ENCODE measurements around the gene NOP53.
"Not testable (repeated sequence)": the region's sequence is repeated elsewhere in the genome, so short reads cannot be mapped to it uniquely, and the experiment has no call there.

Gene NOP53

DNA sequence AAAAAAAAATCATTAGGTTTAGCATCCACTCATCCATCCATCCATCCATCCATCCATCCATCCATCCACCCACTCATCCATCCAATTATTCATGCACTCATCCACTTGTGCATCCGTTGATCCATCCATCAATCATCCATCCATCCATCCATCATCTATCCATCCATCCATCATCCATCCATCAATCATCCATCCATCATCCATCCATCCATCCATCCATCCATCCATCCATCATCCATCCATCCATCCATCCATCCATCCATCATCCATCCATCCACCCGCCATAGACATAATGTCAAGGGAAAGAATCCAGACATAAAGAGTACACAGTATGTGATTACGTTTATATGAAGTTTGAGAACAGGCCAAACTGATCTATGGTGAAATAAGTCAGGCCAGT is 24.2 kb downstream of the NOP53 start:
- in situ Hi-C loops (cut with MboI; ENCODE audit: low sequenced_read_pairs): no loop called here

DNA sequence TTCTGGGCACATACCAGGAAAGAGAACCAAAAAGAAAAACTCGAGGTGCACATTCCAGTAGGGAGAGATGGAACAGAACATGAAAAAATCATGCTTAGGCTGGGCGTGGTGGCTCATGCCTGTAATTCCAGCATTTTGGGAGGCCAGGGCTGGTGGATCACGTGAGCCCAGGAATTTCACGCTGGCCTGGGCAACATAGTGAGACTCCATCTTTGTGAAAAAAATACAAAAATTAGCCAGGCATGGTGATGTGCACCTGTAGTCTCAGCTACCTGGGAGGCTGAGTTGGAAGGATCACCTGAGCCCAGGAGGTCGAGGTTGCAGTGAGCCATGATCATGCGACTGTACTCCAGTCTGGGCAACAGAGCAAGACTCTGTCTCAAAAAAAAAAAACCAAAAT is 25.9 kb downstream of the NOP53 start:
- in situ Hi-C loops (cut with MboI; ENCODE audit: low sequenced_read_pairs): not testable (repeated sequence)

DNA sequence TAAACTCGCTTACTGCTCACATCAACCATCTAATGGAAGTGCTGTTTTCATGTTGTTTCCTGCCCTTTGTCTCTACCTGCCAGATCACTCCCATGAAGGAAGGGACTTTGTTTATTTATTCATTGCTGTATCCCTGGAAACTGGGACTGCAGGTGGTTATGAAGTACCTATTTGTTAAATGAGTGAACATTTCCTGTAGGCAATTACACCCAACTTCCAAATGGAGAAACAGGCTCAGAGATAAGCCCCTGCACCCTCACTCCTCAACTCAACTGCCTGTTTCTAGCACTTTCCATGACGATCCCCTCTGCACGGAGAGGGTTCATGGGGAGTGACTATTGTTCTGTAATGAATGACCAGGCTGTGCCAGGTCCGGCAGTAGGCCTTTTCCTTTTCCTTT is 31.2 kb downstream of the NOP53 start:
- in situ Hi-C loops (cut with MboI; ENCODE audit: low sequenced_read_pairs): no loop called here

DNA sequence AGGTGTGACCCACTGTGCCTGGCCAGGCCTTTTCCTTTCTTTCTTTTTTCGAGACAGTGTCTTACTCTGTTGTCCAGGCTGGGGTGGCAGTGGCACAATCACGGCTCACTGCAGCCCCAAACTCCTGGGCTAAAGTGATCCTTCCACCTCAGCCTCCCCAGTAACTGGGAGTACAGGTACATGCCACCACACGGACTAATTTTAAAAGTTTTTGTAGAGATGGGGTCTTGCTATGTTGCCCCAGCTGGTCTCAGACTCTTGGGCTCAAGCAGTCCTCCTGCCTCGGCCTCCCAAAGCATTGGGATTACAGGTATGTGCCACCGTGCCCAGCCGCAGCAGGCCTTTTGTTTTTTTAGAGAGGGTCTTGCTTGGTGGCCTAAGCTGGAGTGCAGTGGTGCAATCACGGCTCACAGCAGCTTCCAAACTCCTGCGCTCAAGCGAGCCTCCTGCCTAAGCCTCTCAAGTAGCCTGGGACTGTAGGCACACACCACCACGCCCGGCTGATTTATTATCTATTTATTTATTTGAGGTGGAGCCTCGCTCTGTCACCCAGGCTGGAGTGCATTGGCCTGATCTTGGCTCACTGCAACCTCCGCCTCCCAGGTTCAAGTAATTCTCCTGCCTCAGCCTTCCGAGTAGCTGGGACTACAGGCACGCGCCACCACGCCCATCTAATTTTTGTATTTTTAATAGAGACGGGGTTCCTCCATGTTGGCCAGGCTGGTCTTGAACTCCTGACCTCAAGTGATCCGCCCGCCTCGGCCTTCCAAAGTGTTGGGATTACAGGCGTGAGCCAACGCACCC is 32.1 kb downstream of the NOP53 start:
- in situ Hi-C loops (cut with MboI; ENCODE audit: low sequenced_read_pairs): not testable (repeated sequence)

DNA sequence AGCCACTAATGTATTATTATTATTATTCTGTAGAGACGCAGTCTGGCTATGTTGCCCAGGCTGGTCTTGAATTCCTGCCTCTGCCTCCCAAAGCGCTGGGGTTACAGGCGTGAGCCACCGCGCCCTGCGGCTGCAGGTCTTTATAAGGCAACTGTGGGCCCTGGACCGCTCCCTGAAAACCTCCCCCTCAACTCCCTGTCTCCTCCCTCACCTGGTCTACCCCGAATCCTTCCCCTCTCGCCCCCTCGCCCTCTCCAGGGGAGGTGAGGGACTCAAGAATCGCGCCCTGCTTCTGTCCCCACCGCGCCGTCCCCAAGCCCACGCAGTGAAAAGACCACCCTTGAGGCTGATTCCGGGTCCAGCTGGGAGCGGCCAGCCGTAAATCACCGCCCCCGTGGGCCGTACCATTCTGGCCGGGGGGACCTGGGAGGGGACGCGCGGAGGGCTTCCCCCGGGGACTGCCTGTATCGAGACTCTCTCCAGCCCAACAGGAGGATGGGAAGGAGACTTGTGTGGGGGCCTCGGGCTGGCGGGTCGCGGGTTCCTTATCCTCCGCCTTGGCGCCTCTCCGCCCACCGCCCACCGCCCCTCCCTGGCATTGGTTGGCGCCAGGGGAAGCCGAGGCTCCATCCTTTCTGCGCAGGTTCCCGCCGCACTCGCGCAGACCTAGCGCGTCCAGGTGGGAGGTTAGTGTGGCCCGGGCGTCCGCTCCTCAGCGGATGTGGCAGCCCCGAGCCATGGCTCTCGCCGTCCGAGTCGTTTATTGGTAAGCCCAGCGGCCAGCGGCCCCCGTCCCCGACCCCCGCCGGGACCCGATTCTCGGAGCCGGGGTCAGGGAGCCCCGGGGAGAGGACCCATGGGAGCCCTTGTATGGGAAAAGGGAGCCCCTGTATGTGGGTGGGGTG is 33.0 kb downstream of the NOP53 start, which contains the start of gene SELENOW:
TSS of gene SELENOW (plus strand) at position 655 of the 905 bp plus-strand sequence. CDS start at position 738, 83 bp downstream.
- in situ Hi-C loops (cut with MboI; ENCODE audit: low sequenced_read_pairs): no loop called here

DNA sequence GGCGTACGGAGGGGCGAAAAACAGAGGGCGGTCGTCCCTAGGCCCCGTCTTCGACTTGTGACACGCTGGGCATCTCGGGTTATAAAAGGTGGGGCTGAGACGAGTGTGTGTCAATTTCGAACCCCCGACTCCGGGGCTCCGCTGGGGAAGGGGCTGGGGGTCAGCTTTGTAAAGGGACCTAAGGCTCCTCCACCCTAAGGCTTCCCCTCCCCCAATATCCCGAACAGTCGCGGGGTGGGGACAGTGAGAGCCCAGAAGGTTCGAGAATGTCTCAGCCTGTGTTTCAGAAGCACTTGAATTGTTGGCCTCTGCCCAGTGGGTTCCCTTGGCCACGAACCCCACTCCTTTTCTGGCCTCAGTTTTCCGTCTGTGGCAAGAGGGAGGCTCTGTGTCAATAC is 33.6 kb downstream of the NOP53 start:
- in situ Hi-C loops (cut with MboI; ENCODE audit: low sequenced_read_pairs): no loop called here

DNA sequence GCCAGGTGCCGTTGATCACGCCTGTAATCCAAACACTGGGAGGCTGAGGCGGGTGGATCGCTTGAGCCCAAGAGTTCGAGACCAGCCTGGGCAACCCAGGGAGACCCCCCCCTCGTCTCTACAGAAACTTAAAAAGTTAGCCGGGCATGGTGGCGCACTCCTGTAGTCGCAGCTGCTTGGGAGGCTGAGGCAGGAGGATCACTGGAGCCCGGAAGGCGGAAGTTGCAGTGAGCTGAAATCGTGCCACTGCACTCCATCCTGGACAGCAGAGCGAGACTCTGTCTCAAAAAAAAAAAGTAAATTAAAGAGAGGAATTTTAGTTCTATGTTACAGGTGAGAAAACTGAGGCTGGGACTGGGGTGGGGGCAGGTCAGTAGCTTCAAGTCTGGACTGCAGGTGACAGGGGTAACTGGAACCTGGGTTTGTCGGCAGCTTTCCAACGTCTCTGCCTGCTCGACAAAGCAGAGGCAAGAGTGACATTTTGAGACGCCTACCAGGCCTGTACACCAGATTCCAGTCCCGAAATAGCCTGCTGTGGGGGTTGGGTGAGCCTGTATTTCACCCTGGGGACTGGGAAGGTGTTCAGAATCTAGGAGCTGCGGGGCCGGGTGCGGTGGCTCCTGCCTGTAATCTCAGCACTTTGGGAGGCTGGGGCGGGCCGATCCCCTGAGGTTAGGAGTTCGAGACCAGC is 34.3 kb downstream of the NOP53 start:
- in situ Hi-C loops (cut with MboI; ENCODE audit: low sequenced_read_pairs): no loop called here

DNA sequence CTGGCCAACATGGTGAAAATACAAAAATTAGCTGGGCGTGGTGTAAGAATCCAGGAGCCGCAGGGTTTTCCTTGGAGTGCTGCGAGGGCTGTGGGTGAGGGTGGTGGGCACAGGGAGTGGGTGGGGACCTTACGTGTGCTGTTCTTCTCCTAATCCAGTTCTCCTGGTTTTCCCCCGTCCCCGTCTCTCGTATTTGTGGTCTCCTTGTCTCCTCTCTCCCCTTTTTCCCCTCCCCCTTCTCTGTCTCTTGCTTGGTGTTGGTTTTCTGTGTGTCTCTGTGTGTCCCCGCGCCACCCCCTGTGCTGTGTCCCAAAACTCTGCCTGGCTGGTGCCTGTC is 34.8 kb downstream of the NOP53 start:
- in situ Hi-C loops (cut with MboI; ENCODE audit: low sequenced_read_pairs): no loop called here

DNA sequence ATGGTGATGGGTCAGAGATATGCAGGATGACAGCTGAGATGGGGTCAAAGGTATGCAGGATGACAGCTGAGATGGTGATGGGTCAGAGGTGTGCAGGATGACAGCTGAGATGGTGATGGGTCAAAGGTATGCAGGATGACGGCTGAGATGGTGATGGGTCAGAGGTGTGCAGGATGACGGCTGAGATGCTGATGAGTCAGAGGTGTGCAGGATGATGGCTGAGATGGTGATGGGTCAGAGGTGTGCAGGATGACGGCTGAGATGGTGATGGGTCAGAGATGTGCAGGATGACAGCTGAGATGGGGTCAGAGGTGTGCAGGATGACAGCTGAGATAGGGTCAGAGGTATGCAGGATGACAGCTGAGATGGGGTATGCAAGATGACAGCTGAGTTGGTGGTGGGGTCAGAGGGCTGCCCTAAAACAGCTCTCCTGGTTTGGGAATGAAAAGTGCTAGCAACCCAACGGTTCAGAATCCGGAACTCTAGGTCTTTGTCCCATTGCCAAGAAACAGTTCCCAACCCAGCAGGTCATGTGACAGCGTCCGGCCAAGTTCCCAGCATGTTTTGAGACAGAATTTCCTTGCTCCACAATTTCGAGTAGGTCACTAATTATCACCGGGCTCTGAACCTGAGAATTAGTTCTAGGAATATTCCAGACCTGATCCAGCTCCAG is 36.4 kb downstream of the NOP53 start:
- in situ Hi-C loops (cut with MboI; ENCODE audit: low sequenced_read_pairs): no loop called here

DNA sequence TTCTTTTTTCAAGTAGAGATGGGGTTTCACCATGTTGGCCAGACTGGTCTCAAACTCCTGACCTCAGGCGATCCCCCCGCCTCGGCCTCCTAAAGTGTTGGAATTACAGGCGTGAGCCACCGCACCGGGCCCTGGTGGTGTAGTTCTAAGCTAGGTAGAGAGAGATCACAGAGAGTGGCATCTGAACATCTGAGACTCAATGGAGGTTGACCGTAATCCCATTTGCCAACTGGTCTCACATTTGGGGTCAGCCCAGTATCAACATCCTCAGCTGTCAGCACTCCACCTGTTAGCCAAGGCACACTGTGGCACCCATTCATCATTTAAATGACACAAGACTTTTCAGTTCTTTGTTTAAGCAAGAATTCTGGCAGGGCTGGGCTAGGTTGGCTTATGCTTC is 41.2 kb downstream of the NOP53 start:
- in situ Hi-C loops (cut with MboI; ENCODE audit: low sequenced_read_pairs): no loop called here

DNA sequence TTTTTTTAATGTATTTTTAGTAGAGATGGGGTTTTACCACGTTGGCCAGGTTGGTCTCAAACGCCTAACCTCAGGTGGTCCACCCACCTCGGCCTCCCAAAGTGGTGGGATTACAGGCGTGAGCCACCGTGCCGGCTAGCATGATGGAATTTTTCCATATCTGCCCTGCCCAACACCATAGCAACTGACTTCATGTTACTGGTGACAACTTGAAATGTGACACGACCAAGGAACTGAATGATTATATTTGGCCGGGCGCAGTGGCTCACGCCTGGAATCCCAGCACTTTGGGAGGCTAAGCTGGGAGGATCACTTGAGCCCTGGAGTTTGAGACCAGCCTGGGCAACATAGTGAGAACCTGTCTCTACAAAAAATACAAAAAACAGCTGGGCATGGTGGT is 42.0 kb downstream of the NOP53 start:
- in situ Hi-C loops (cut with MboI; ENCODE audit: low sequenced_read_pairs): not testable (repeated sequence)

DNA sequence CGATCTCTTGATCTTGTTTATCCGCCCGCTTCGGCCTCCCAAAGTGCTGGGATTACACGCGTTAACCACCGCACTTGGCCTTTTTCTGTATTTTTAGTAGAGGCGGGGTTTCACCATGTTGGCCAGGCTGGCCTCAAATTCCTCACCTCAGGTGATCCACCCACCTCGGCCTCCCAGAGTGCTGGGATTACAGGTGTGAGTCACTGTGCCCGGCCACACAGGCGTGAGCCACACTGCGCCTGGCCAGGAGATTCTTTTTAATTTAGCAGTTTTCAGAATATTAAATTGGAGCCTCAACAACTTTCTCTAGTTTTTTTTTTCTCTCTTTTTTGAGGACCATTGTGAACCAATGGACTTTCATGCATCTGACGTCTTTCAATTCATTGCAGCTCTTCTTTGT is 44.5 kb downstream of the NOP53 start:
- in situ Hi-C loops (cut with MboI; ENCODE audit: low sequenced_read_pairs): not testable (repeated sequence)

DNA sequence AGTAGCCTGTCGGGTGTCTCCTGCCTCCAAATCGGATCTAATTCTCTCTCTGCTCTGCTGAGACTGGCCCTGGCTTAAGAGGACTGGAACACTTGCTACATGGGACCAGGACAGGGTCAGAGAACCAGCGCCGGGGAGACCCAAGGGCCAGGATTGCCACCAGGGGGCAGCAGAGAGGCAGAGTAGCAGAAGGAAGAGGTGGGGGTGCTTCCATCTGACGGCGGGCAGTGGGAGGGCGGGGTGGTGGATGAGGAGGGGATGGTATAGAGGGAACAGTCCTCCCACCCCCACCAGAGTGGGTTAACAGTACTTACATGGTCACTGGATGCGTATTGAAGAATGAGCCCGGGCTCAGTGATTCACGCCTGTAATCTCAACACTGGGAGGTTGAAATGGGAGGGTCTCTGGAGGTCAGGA is 45.1 kb downstream of the NOP53 start:
- in situ Hi-C loops (cut with MboI; ENCODE audit: low sequenced_read_pairs): no loop called here

DNA sequence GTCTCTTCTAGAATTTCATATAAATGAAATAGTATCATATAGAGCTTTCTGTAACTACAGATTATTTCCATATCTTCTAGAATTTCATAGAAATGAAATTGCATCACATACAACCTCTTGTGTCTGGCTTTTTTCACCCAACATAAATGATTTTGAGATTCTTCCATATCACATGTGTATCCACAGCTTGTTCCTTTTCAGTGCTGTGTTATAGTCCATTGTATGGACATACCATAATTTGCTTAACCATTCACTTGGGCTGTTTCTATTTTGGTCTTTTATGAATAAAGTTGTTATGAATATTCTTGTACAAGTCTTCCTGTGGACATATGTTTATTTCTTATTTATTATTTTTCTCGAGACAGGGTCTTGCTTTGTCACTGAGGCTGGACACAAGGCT is 47.3 kb downstream of the NOP53 start:
- in situ Hi-C loops (cut with MboI; ENCODE audit: low sequenced_read_pairs): no loop called here

DNA sequence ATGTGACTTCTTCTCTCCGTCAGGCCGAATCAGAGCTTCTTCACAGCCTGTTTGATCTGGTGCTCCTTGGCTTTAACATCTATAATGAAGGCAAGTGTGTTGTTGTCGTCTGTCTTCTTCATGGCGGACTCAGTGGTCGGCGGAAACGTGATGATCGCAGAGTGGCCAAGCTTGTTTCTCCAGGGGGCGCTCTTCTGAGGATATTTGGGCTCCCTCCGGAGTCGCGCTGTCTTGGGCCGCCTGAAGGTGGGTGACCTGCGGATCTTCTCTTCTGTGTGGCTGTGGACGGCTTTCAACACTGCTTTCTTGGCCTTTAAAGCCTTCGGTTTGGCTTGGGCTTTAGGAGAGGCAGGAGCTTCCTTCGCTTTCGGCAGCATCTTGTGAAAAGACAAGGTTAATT is 49.2 kb downstream of the NOP53 start:
- in situ Hi-C loops (cut with MboI; ENCODE audit: low sequenced_read_pairs): no loop called here

DNA sequence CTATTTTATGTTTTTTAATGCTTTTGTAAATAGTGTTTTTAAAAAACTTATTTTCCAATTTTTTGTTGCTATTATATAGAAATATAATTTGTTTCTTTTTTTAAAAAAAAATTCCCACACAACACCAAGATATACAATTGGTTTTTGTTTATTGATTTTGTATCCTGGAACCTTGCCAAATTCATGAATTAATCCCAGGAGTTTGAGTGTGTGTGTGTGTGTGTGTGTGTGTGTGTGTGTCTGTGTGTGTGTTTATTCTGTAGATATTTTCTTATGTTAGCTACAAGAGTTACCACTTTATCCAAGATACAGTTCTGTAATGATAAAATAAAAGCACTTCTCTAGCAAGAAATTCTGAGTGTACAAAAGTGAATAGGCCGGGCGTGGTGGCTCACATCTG is 51.4 kb downstream of the NOP53 start:
- in situ Hi-C loops (cut with MboI; ENCODE audit: low sequenced_read_pairs): no loop called here

DNA sequence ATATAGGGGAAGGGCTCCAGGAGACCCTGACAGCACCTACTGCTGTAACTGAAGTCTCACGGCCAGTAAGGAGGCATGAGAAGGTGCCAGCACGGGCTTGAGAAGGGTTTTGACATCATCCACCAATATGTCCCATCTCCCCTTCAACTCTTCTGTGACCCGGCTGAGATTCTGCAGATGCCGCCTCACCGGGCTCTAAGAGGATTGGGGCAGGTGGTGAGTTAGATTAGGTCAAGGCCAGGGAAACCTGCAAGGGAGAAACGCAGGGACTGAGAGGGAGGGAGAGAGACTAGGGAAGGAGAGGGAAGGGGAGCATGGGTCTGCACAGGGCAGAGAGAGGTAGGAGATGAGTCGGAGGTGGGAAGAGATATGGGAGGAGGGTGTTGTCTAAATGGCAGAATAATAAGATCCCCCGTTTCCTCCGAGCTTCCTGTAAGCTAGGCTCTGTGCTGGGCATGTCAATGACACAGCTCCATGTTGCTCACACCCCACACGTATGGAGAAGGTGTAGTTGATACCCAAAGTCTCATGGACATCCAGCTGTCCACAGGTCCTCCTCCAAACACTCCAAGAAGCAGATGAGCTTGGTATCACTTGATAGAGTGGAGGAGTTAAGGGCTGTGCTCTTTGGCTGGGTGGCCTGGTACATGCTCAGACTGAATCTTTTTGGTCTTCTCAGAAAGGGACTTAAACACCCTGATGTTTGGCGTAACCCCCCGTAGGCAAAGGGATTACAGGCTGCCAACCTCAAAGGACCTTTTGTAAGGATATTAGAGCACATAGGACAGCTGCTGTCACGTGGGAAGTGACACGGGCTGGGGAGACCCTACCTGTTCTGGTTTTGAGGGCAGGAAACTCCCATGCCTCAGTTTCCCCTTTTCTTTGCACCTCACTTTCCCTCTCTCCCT is 52.9 kb downstream of the NOP53 start:
- in situ Hi-C loops (cut with MboI; ENCODE audit: low sequenced_read_pairs): no loop called here

DNA sequence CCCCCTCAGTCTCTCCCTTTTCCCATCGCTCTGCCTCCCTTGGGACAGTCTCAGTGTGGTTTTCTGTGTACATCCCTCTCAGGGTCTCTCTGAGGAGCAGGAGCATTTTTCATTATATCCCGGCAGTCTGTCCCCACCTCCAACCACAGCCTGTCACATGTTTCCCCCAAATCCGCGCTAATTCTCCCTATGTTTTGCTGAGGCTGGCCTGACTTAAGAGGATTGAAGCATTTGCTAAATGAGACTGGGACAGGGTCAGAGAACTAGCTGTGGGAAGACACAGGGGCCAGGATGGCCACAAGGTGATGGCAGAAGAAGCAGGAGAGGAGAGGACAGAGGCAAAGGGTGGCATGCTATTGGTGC is 53.5 kb downstream of the NOP53 start:
- in situ Hi-C loops (cut with MboI; ENCODE audit: low sequenced_read_pairs): no loop called here

DNA sequence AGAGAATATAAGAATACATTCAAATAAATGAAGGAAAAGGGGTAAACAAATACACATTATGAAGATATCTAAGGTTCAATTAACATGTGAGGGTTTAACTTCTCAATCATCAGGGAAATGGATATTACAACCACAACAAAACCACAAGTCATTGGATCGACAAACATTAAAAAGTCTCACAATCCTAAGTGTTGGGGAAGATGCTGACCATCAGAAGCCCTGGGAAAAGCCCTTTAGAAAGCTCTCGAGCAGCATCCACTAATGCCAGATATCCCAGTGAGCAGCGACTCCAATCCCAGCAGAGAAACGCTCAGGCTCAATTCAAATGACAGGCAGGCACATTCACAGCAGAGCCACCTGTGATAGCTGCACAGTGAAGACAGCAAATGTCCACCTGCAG is 55.9 kb downstream of the NOP53 start:
- in situ Hi-C loops (cut with MboI; ENCODE audit: low sequenced_read_pairs): no loop called here

DNA sequence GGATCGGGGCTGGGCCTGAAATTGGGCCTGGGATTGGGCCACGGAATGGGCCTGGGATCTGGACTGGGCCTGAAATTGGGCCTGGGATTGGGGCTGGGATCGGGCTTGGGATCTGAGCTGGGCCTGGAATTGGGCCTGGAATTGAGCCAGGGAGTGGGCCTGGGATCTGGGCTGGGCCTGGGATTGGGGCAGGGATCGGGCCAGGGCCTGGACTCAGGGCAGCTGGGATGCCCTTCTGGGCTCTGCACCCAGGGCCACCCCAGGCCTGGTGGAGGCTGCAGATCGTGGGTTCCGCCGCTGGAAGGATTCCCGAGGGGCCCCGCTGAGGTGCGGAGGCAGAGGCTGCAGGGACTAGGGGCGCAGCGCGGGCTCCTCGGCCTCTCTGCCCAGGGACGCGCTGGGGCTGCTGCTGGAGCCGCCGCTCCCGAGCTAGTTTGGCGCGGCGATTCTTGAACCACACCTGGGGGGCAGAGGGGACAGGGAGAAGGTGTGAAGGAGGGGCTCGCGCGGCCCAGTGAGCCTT is 57.2 kb downstream of the NOP53 start:
- in situ Hi-C loops (cut with MboI; ENCODE audit: low sequenced_read_pairs): no loop called here
